Common myeloid progenitor, CD34-positive (primary cell): ENCODE results near the gene SBDS.
"Not testable (repeated sequence)": the region's sequence is repeated elsewhere in the genome, so short reads cannot be mapped to it uniquely, and the experiment has no call there.

Experiments used
- CTCF ChIA-PET: fragments of 350-600 bp; sonication (Branson Sonifier 250); formaldehyde crosslinking; loops from one replicate; lab custom pipeline; 2021; ENCODE audit warnings: antibody characterized with exemption; lab: Charles Lee
- POLR2A ChIA-PET: fragments of 350-600 bp; sonication (Branson Sonifier 250); formaldehyde crosslinking; loops from one replicate; lab custom pipeline; 2021; ENCODE audit warnings: antibody characterized with exemption; lab: Charles Lee
- DNase-seq, 3 donors: peaks; one replicate each; pipeline versions ENCODE4 v3.0.0 to v3.0.0-alpha.2; 2013
- H3K27ac ChIP-seq, 2 experiments: 1 replicate in 1 of 2; 2 replicates in 1 of 2; pipeline ENCODE4 v1.7.0; 2013; ENCODE audit warnings: inconsistent platforms in 2 of 2, low read length in 2 of 2, mild to moderate bottlenecking in 2 of 2, low read depth in 1 of 2, moderate library complexity in 1 of 2; ENCODE audit not compliant: severe bottlenecking in 2 of 2, insufficient read depth in 1 of 2, poor library complexity in 1 of 2
- H3K27me3 ChIP-seq, 5 experiments: replicated peaks in 2 of 5; 1 replicate in 3 of 5; 2 replicates in 2 of 5; pipeline versions ENCODE4 v1.6.1 to v1.7.0; 2013; ENCODE audit warnings: low read length in 4 of 5, mild to moderate bottlenecking in 2 of 5, moderate library complexity in 2 of 5, inconsistent platforms in 1 of 5; ENCODE audit not compliant: insufficient read depth in 5 of 5, control insufficient read depth in 4 of 5
- H3K36me3 ChIP-seq, 4 experiments: 1 replicate in 2 of 4; 2 replicates in 2 of 4; pipeline versions ENCODE4 v1.6.1 to v1.7.0; 2013; ENCODE audit warnings: low read length in 3 of 4, control low read depth in 1 of 4, mild to moderate bottlenecking in 1 of 4; ENCODE audit not compliant: control insufficient read depth in 4 of 4, insufficient read depth in 4 of 4
- H3K4me1 ChIP-seq, 4 experiments: 1 replicate in 3 of 4; 2 replicates in 1 of 4; pipeline versions ENCODE4 v1.6.1 to v1.7.1; 2013; ENCODE audit warnings: low read length in 3 of 4, mild to moderate bottlenecking in 3 of 4, control low read depth in 1 of 4, inconsistent platforms in 1 of 4, moderate library complexity in 1 of 4; ENCODE audit not compliant: control insufficient read depth in 4 of 4, insufficient read depth in 4 of 4; ENCODE audit errors: control extremely low read depth in 1 of 4
- H3K4me3 ChIP-seq, 7 experiments: 1 replicate in 4 of 7; 2 replicates in 3 of 7; pipeline versions ENCODE4 v1.5.1 to v1.7.0; 2013; ENCODE audit warnings: mild to moderate bottlenecking in 7 of 7, low read length in 6 of 7, moderate library complexity in 6 of 7, inconsistent platforms in 2 of 7, low read depth in 2 of 7, control low read depth in 1 of 7; ENCODE audit not compliant: insufficient read depth in 4 of 7, control insufficient read depth in 1 of 7; ENCODE audit errors: extremely low read depth in 1 of 7
- H3K9me3 ChIP-seq, 5 experiments: 1 replicate in 4 of 5; 2 replicates in 1 of 5; pipeline versions ENCODE4 v1.6.1 to v1.7.1; 2013; ENCODE audit warnings: low read length in 4 of 5, mild to moderate bottlenecking in 2 of 5, inconsistent platforms in 1 of 5, low read depth in 1 of 5, moderate library complexity in 1 of 5; ENCODE audit not compliant: control insufficient read depth in 4 of 5, insufficient read depth in 2 of 5; ENCODE audit errors: control extremely low read depth in 1 of 5
- WGBS: methylation state at CpG from one replicate; pipeline ENCODE4 v1.1.5; 2013; ENCODE audit not compliant: insufficient coverage; 5-methylcytosine and 5-hydroxymethylcytosine counted together

The SBDS gene

DNA sequence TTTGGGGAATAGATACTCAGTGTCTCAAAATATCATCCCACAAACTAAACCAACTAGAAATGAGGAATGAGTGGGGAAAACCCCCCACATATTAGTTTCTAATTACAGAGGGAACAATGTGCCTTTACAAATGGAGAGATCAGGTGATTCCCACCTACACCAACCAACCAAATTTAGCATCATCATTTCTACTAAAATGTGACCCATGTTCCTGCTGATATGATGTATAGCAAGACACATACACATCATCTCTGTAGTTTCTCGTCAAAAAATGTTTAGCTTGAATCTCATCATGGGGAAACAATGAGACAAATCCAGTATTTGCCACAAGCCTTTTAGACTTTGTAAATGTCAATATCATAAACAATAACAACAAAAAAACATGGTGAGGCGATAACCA, 36.3 kb upstream of the SBDS start:
- POLR2A ChIA-PET, H3K27me3 ChIP-seq, H3K4me1 ChIP-seq, CTCF ChIA-PET, DNase-seq, H3K4me3 ChIP-seq, H3K27ac ChIP-seq, H3K9me3 ChIP-seq: not testable (repeated sequence)
- peaks cover 4 to 18% (median 8%) of the 10 kb centered on the region in 4 experiments for H3K36me3 ChIP-seq
- no CpG with 5 or more reads among the region's 2 CpGs for WGBS

DNA sequence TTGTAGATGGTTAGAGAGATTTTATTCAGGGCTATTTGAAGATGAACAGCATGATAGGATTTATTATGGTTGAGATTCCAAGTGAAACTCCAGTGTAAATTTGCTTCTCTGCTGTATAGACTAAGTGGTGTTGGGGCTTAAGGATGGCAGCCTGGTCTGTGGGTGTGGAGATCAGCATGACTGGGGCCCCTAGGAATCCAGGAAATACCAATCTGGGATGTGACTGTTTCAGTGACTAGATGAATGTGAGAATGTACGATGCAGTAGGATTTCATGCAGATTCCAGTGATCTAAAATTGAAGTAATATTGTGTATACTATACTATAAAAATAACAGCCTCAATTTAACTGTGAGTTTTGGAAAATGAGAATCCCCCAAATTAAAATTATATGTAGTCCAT, 30.1 kb upstream of the SBDS start:
- H3K27me3 ChIP-seq, DNase-seq, CTCF ChIA-PET, POLR2A ChIA-PET, H3K9me3 ChIP-seq, H3K4me1 ChIP-seq, H3K4me3 ChIP-seq, H3K27ac ChIP-seq: not testable (repeated sequence)
- H3K36me3 ChIP-seq = peaks cover 11 to 47% (median 22%) of the 10 kb centered on the region in 4 experiments
- WGBS = no CpG with 5 or more reads among the region's 1 CpG

DNA sequence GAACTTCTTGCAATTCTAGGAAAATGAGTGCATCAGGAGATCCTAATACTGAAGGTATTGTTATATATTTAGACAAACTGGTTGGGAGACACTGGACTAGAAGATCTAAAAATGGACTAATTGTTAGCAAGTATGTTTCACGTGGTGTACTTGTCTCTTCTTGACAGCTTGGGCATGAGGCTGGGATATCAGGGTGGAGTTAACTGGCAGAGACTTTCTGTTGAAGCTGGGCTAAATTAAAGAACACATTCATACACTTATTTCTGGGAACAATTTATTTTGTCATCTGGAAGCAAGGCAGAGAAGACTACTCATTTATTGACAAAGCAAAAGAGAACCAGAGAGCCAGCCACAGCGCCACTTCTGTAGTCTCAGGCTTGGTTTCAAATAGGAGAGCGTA, 27.1 kb upstream of the SBDS start:
- H3K27me3 ChIP-seq = no peaks in the 10 kb centered on the region
- no peak for DNase-seq
- ChIA-PET CTCF (no interaction called here), POLR2A (no interaction called here)
- 95% methylated on average over 2 of the region's 3 CpGs for WGBS
- H3K9me3 ChIP-seq = no peaks in the 10 kb centered on the region
- peaks cover 0 to 6% (median 3%) of the 10 kb centered on the region in 4 experiments for H3K4me1 ChIP-seq
- peaks cover 10 to 49% (median 28%) of the 10 kb centered on the region in 4 experiments for H3K36me3 ChIP-seq
- H3K4me3 ChIP-seq = no peak overlapping the region
- H3K27ac ChIP-seq = no peak overlapping the region

DNA sequence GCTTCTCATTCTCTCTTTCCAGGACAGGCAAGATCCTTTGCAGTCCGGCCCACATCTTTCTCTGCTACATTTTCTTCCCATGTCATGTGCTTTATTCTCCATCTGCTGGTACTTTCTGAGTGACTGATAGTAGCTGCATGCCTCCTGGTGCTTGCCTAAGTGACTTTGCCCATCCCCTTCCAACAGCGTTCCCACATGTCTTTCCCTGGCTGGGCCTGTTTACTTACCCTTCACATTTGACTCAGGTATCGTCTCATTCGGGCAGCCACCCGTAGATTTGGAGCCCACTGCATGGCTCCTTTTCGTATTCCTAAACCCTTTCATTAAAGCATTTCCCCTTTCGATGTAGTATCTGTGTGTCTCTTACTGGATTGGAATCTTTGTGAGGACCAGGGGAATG, 25.9 kb upstream of the SBDS start:
- WGBS = 91% methylated on average over 6 of the region's 7 CpGs
- ChIA-PET POLR2A (no interaction called here), CTCF (interaction anchor here (1.5 kb wide), 1 partner anchor 8 kb away, joined by 3 read pairs; no protein-coding TSS in a partner anchor)
- Histone ChIP-seq H3K9me3 (no peaks in the 10 kb centered on the region), H3K27me3 (no peaks in the 10 kb centered on the region), H3K4me1 (peaks cover 0 to 6% (median 3%) of the 10 kb centered on the region in 4 experiments), H3K27ac (no peak overlapping the region), H3K4me3 (no peak overlapping the region), H3K36me3 (peaks cover 10 to 47% (median 28%) of the 10 kb centered on the region in 4 experiments)
- DNase-seq = no peak

GRCh38 chr7:67019562-67020390, 24.4 kb upstream of the SBDS start:
- Histone ChIP-seq H3K9me3 (no peaks in the 10 kb centered on the region), H3K27ac (peak overlapping the region in 1 of 2 experiments; percentile 38), H3K27me3 (no peaks in the 10 kb centered on the region), H3K4me3 (no peak overlapping the region), H3K36me3 (peaks cover 10 to 52% (median 30%) of the 10 kb centered on the region in 4 experiments), H3K4me1 (peaks cover 0 to 6% (median 3%) of the 10 kb centered on the region in 4 experiments)
- CTCF ChIA-PET = interaction anchor here (1.5 kb wide), 1 partner anchor 9 kb away, joined by 3 read pairs; no protein-coding TSS in a partner anchor
- DNase-seq = peak; percentile 35 to 93 (median 80)
- POLR2A ChIA-PET = no interaction called here
- WGBS = 69% methylated on average over 5 of the region's 8 CpGs

DNA sequence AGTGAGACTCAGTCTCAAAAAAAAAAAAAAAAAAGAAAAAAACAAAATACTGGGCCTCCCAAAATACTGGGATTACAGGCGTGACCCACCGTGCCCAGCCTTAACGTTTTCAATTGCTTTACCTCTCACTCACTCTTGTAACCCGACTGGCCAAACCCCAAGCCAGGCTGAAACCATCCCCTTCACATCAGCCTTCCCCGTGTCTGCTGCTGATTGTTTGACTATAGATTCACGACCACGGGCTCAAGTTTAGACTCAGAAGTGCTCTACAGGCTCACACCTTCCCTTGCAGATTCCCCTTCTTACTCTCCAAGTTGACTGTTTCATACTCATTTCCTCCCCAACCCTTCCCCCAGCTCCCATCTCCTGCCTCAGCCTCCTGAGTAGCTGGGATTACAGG, 23.6 kb upstream of the SBDS start:
- 79% methylated on average over 7 of the region's 7 CpGs for WGBS
- ChIA-PET CTCF (no interaction called here), POLR2A (no interaction called here)
- Histone ChIP-seq H3K27ac (peak overlapping the region in 1 of 2 experiments; percentile 38), H3K4me3 (no peak overlapping the region), H3K36me3 (peaks cover 10 to 54% (median 32%) of the 10 kb centered on the region in 4 experiments), H3K4me1 (peaks cover 0 to 6% (median 3%) of the 10 kb centered on the region in 4 experiments), H3K9me3 (no peaks in the 10 kb centered on the region), H3K27me3 (no peaks in the 10 kb centered on the region)
- DNase-seq = no peak

DNA sequence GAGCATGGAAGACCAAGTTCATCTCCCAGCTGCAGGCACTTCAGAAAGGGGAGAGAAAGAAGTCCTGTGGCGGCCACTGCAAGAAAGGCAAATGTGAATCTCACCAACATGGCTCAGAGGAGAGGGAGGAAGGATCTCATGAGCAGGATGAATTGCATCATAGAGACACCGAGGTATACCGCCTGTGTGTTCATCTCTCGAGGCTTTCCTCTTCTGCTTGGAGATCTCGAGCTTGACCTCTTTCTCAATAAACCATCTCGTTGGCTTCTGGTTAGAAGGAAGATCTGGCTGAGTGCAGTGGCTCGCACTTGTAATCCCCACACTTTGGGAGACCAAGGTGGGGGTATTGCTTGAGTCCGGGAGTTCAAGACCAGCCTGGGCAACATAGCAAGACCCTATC, 22.6 kb upstream of the SBDS start:
- CTCF ChIA-PET, POLR2A ChIA-PET, H3K4me1 ChIP-seq, H3K27ac ChIP-seq, H3K9me3 ChIP-seq, DNase-seq, H3K4me3 ChIP-seq, H3K27me3 ChIP-seq: not testable (repeated sequence)
- 100% methylated on average over 5 of the region's 8 CpGs for WGBS
- peaks cover 12 to 55% (median 32%) of the 10 kb centered on the region in 4 experiments for H3K36me3 ChIP-seq
